ENCODE measurements around the gene RNF13.

DNA sequence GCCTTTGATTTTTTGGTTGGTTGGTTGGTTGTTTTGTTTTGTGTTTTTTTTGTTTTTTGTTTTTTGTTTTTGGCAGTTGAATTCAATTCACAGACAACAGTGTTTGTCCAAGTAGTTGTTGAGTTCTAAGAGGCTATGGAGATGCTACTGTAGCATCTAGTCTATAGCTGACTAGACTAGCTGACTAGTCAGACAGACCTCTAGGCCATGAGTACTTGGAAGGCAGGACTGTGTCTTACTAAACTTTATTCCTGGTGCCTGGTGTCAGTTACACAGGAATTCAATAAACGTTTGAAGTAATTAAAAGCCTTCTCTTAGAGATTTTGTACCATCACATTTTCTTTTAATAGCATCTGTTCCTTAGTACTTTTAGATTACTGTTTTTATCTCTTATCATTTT lies 35.7 kb downstream of the RNF13 start:
- TF ChIP-seq CTCF (IDR thresholded peaks at IDR 0.05) (no peak), POLR2A (IDR thresholded peaks at IDR 0.05) (no peak)
